HG03354 (cell line): Measurements from ENCODE around the gene SET.
"Not testable (repeated sequence)": the region's sequence is repeated elsewhere in the genome, so short reads cannot be mapped to it uniquely, and the experiment has no call there.

Experiments used
- ATAC-seq: cut with Tn5 transposase; IDR thresholded peaks from one replicate; pipeline ENCODE4 v1.9.1; 2021; ENCODE audit warnings: mild to moderate bottlenecking; ENCODE audit not compliant: unreplicated experiment, poor library complexity, severe bottlenecking

The SET gene

DNA sequence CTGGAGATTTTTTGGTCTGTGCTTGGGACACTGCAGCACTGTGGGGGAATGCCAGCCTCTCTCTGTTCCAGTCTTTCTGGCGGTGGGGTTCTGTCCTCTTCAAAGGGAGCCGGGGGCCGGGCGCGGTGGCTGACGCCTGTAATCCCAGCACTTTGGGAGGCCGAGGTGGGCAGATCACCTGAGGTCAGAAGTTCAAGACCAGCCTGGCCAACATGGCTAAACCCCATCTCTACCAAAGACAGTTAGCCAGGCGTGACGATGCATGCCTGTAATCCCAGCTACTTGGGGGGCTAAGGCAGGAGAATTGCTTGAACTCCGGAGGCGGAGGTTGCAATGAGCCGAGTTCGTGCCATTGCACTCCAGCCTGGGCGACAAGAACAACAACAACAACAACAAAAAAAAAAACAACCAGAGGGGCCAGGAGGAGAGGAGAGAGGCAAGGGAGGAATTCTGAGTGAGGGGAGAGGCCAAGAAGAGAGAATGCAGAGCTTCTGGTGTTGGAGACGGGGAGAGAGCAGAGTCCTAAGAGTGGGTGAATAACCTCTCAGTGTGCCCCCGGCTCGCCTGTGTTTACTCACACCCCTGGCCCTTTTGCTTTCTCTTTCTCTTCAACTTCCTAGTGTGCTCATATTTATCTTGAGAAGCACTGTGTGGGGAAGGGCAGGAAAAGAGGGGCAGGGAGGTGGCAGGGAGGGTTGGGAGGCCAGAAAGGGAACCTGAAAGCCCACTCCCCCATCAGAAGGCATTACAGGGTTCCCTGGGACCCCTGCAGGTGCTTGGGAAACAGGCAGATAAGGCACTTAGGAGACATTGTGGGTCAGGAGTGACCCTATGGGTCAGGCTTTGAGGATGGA is 3.2 kb upstream of the SET start:
- no peak for ATAC-seq

DNA sequence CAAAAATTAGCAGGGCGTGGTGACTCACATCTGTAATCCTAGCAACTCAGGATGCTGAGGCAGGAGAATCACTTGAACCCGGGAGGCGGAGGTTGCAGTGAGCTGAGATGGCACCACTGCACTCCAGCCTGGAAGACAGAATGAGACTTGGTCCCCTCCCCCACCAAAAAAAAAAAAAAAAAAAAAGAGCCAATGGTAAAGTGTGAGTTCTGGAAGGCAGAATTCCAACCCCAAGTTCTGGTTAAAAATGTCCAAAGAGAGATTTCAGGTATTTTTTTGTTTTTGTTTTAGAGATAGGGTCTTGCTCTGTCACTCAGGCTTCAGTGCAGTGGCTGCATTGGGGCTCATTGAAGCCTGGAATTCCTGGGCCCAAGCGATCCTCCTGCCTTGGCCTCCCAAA is 1.6 kb upstream of the SET start:
- ATAC-seq, result no peak

DNA sequence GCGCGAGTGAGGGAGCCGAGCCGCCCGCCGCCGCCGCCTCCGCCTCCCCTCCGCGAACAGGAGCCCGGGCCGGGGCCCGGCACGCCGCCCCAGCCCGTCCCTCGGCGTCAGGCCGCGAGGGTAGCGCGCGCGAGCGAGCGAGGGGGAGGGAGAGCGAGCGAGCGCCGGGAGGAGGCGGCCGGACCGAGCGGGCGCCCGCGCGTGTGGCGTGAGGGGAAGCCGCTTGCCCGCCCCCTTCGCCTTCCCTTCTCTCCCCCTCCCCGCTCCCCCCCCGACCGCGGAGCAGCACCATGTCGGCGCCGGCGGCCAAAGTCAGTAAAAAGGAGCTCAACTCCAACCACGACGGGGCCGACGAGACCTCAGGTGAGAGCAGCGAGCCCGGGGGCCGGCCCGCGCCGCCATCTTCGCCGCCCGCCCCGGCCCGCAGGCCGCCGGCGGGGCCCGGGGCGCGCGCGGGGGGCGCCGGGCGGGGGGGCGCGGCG is 312 bp downstream of the SET start:
- peak; percentile 15 for ATAC-seq

DNA sequence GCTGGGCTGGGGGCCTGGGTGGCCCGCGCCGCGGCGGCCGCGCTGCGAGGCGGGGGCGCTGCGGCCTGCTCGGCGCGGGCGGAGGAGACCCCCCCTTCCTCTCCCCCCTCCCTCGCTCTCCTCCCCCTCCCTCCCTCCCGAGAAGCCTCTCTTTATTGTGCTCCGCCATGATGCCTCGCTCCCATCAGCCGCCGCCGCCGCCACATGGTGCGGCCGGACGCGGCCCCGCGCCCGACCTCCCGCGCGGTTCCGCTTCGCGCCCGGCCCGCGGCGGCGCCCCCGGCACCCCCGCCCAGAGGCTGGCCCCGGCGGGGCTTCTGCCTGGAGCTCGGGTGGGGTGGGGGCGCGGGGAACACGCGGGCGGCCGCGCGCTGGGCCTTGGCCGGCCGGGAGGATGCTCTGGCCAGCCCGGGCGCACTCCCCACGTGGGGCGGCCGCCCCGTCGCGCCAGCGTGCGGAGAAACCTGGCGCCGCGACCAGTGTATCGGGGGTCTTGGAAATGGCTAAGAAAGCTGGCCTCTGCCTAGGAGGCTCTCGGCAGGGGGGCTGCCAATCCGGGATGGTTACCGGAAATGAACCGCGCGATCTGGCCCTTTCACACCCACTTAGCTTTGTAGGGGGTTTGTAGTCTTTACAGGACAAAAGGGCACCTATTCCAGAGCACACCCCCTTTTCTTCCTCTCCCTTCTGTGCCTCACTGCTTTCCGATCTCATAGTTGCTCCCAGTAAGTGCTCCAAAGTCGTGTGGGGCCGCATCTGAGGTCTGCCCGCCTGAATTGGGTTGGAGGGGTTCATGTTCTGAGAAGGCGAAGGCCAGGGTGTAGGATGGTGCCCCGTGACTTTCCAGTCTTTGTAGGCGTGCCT is 1.0 kb downstream of the SET start:
- ATAC-seq, result peak; percentile 13

DNA sequence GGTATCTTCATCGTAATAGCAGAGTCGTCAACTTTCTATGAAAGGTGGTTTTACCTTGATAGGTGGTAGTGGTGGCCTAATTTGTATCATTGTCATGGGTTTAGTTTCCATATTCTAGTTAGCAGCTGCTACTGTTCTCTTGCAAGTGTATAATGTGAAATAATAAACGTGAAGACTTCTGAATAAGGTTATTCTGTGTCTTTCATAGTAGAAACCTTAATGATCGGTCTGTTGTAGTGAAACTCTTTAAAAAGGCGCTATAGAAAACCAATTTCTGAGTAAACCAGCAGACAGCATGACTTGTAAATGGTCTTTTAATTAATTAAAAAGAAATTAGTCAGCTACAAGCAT is 1.6 kb downstream of the SET start:
- ATAC-seq, result no peak

DNA sequence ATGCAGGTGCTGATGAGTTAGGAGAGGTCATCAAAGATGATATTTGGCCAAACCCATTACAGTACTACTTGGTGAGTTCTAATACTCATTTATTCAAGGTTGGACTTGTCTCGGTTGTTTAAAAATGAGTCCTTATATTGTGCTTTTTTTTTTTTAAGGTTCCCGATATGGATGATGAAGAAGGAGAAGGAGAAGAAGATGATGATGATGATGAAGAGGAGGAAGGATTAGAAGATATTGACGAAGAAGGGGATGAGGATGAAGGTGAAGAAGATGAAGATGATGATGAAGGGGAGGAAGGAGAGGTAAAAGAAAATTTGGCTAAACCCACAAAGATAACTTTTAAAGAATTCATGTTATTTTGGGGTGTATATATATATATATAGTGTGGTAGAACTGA is 4.7 kb downstream of the SET start:
- not testable (repeated sequence) for ATAC-seq

DNA sequence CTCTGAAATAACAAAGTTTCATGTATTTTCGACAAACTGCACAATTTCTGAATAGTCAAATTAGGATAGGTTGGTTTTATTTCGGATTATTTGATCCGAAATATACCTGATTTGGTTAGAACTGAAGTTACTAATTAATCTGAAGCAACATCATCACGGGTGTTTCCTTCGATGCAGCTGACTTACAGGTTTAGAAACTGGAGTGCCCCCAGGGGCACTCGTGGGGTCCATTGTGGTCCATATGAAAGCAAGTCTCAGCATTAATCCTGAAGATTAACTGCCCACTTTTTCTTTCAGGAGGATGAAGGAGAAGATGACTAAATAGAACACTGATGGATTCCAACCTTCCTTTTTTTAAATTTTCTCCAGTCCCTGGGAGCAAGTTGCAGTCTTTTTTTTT is 5.3 kb downstream of the SET start:
- no peak for ATAC-seq

DNA sequence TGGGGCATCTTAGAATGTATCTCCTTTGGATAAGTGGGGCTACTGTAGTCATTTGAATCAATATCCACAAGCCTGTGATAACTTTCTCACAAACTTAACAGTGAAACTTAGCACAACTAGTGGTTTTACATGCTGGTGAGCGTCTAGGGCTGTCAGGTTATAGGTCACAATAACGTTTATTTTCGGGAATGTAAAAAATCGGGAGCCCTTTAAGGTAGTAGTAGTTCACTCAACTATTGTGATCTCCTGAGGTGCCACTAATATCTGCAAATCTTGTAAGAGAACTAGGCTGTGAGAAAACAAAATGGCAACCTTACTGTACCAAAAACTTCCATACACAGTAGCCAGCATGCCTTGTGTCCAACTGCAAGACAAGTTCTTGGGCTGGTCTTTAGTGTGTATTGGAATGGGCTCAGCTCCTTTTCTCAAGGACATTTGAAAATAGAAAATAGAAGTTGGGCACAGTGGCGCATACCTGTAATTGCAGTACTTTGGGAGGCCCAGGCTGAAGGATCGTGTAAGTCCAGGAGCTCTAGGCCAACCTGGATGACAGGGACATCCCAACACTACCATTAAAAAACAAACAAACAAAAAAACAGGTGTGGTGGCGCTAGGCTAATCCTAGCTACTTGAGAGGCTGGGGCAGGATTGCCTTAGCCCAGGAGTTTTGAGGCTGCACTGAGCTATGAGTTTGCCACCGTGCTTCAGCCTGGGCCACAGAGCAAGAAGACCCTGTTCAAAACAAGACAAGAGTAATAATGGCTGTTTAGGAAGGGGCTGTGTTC is 8.1 kb downstream of the SET start:
- no peak for ATAC-seq

DNA sequence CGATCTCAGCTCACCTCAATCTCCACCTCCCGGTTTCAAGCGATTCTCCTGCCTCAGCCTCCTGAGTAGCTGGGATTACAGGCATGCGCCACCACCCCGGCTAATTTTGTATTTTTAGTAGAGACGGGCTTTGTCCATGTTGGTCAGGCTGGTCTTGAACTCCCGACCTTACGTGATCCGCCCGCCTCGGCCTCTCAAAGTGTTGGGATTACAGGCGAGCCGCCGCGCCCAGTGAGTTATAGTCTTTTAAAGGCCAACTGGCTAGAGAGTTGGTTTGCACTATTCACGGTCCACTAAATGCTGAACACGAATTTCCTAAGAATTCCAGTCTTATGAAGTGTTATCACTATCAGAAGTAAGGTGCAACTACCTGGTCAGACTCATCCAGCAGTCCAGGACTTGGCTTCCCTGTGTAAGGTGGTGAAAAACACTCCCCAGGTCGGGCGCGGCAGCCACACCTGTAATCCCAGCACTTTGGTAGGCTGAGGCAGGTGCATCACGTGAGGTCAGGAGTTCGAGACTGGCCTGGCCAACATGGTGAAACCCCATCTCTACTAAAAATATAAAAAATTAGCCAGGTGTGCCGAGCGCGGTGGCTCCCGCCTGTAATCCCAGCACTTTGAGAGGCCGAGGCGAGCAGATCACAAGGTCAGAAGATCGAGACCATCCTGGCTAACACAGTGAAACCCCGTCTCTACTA is 10.2 kb downstream of the SET start:
- not testable (repeated sequence) for ATAC-seq

DNA sequence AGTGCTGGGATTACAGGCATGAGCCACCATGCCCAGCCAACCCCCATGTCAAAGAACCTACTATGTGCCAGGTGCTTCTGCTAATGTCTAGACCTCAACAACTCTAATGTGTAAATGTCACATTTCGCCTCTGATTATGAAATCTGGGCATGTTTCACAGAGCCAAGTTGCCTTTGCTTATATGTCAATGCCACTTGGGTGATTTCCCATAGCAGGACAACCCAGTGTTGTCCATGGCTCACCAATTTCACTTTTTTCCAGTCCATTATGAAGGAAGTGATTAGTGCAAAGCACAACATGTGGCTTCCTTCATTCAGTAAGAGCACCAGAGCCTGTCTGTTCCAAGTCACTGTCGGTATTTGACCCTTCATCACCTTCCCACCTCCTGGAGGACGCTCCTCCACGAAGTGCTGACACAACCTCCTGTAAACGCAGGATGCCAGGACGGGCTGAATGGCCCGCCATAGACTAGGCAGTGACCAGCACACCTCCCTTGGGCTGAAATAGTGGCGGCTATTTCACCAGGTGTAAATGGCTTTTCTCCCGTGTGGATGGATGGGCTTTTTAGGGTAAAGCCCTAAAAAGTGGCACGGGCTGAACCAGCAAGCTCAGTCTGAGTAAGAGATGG is 12.3 kb downstream of the SET start:
- ATAC-seq, result no peak

DNA sequence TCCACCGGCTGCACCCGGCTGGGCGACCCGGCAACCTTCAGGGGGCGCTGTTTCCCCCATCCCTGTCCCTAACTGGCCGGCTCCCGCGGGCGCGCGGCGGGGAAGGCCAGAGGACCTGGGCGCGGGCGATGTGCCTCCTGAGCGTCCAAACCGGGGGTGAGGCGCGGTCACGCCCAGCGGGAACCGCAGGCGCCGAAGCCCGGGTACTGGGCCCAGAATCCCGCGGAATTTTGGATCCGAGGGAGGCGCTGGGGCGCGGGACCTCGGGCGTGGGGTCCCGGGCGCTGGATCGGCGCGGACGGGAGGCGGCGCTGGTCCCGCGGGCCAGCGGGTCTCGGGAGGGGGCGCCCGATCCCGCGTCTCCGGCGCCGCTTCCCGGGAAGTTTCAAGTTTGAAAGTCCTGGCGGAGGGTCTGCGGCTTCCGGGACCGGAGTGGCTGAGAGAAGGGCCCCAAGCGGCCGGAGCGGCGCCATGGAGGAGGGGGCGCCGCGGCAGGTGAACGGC is 13.5 kb downstream of the SET start, which contains the start of gene PKN3:
Gene PKN3, plus strand, starts transcription at position 59 of the 504 bp plus-strand sequence. Its CDS starts 413 bp downstream, at position 472.
- peak; percentile 79 for ATAC-seq

DNA sequence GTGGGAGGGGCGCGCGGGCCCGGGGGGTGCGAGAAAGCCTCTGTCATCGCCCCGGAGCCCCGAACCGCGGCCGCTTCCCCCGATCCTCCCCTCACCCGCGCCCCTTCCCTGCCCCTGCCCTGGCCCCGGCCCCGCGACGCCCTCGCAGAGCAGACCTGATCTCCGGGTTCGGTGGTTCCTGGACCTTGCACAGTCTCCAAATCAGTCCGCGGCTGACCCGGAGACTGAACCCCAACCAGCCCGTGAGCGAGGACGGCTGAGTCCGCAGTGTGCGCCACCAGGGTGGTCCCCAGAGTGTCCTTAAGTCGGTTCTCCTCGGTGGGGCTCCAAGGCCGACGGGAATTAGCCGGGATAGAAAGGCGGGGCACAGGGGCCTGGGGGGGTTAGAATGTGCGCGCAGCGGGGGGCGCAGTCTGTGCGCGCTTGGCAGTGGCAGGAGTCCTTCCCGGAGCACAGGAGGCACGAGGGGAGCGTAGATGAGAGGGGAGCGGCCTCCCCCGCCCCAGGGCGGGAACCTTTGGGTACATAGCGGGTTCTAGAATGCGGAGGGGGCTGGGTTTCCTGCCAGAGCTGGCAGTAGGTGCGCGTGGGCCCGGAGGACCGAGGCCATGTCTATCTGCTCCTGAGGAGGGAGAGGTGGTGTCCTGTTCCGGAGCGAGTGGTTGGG is 14.1 kb downstream of the SET start:
- peak; percentile 18 for ATAC-seq

DNA sequence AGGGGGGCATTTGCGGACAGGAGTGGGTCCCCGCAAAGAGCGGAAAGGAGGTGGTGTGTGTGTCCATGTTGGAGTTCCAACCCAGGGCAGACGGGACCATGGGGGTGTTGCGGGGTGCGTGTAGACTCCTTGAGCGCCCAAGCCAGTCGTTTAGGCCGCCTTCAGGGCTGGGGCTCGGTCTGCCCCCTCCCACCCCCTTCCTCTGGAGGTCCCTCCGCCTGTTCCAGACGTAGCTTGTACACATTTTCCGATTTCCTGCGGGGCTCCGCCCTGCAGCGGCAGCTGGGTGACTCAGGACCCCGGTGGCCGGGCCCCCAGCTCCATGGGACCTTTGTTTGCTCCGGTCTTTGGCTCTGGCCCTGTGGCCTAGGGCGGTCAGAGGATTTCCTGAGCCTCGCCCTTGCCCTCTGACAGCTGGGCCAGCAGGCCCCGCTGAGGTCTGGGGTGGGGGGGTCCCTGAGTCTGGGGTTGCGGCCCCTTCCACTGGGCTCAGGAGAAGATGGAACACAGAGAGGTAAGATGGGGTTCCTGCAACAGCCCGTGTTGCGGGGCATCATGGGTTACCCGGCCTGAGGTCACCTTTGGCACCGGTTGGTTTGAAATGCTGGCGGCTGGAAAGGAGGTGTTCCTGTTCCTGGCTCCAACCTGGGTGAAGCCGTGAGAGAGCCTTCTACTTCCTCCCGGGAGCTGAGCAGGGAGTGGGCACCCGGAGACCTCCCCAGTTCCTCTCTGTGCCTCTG is 14.8 kb downstream of the SET start:
- ATAC-seq, result no peak

DNA sequence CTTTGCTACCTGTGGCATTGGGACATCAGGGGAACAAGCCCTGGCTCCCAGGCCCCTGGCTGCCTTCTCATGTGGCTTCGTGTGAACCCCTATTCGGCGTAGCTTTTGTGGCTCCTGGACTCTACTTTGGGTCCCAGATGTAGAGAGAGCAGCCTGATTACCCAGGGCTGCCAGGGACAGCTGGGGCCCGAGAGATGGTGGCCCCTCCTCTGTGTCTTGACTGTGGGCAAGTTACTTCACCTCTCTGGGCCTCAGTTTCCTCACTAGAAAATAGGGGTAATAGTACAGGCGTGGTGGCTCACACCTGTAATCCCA is 15.3 kb downstream of the SET start:
- ATAC-seq, result no peak

DNA sequence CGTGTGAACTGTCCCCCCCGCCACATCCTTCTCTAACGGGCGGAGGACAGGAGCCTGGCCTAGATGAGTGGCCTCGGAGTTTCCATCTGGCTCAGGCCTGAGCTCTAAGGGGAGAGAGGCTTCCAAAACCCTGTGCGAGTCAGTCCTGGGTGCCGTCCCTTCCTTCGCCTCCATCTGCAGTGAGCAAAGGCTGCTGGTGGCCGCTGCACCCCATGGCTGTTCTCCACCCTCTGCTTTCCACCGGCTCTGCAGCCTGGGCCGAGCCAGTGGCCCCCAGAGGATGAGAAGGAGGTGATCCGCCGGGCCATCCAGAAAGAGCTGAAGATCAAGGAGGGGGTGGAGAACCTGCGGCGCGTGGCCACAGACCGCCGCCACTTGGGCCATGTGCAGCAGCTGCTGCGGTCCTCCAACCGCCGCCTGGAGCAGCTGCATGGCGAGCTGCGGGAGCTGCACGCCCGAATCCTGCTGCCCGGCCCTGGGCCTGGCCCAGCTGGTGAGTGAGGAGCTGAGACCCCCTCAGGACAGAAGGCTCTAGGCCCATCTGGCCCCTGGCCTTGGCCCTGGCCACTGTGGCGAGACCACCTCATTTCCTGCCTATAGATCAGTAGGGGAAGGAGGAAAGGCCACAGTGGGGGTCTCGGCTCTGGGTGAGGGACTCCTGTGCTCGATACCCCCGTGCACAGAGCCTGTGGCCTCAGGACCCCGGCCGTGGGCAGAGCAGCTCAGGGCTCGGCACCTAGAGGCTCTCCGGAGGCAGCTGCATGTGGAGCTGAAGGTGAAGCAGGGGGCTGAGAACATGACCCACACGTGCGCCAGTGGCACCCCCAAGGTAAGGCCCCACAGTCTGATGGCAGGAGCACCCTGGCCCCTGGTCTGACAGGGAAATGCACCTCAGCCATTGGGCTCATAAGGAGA is 16.3 kb downstream of the SET start:
- no peak for ATAC-seq

DNA sequence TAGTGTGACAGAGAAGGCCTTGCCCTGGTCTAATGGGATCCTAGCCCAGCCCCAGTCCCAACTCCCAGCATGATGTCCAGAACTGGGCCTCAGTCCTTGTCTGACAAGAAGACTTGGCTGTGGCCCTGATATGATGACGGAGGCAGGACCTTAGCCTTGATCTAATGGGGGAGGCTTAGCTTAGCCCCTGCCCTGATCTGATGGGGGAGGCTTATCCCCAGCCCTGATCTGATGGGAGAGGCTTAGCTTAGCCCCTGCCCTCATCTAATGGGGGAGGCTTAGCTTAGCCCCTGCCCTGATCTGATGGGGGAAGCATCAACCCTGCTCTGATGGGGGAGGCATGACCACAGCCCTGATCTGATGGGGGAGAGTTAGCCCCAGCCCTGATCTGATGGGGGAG is 17.0 kb downstream of the SET start:
- ATAC-seq, result no peak
